Epithelial cell of prostate (primary cell): ENCODE measurements around the gene TDRD1.

ENCODE experiments used
- DNase-seq: peaks from one replicate; pipeline ENCODE4 v3.0.0-alpha.2; 2011; ENCODE audit warnings: low read depth, low spot score
- H3K27ac ChIP-seq: fragments of 450-650 bp; 2 replicates; pipeline ENCODE4 v1.5.1; 2017; ENCODE audit warnings: mild to moderate bottlenecking

The TDRD1 gene

DNA sequence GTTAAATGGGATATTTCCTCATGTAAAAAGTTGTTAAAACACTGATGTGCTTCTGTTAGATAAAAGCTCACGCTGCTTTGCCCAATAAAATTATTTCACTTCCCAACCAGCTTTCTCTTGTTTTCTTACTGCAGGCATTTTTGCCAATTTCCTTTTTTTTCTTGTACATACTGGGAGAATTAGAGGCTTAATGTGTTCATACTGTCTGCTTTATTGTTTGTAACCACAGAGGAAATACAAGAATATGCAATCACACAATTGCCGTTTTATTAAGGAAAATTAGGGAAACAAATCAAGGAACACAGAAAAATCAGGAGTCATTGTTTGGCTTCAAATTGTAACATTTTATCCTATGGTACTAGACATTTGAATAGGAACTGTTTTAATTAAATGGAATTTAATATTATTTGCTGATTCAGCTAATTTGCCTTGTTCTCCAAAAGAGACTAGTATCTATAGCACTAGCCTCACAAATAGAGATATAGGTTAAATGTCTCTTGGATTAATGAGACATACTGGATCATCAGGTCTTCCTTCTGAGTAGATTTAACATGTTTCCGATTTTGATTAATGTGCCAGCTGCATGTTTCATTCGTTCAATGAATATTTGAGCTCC, 53.5 kb downstream of the TDRD1 start:
- no peak for DNase-seq
- no peak overlapping the region for H3K27ac ChIP-seq

DNA sequence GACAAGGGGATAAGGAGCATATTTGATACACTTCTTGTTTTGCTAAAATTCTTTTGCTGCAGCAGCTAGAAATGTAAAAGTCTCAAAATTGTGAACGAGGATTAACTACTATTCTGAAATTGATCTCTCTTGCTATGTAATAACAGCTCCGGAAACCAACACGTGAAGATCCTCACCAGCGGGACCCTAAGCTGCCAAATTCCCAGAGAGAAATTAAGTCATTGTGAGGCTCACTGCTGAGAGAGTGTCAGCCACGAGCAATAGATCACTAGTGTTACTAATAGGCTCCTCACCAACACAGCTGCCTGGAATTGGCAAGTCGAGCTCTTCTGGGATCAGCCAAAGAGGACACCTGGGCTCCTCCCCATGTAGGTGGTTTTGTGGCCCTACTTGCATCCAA, 54.3 kb downstream of the TDRD1 start:
- no peak for DNase-seq
- H3K27ac ChIP-seq, result no peak overlapping the region

DNA sequence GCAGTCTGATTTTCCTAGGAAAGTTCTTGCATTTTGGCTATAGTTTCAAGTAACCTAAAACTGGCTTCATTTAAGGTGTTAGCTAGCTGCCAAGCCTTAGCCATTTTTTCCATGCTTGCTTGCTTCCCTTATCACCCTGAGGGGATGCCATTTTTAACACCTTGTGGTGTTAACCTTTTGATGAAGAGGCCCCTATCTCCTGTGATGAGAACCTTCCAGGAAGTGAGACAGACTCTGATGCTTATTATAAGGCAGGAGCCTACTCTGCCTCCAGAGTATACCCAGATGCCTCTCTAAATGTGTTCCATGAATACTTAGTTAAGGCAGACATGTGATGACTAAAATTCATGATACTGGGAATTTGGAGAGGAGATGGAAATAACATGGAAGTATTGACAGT, 55.0 kb downstream of the TDRD1 start:
- DNase-seq, result no peak
- no peak overlapping the region for H3K27ac ChIP-seq

DNA sequence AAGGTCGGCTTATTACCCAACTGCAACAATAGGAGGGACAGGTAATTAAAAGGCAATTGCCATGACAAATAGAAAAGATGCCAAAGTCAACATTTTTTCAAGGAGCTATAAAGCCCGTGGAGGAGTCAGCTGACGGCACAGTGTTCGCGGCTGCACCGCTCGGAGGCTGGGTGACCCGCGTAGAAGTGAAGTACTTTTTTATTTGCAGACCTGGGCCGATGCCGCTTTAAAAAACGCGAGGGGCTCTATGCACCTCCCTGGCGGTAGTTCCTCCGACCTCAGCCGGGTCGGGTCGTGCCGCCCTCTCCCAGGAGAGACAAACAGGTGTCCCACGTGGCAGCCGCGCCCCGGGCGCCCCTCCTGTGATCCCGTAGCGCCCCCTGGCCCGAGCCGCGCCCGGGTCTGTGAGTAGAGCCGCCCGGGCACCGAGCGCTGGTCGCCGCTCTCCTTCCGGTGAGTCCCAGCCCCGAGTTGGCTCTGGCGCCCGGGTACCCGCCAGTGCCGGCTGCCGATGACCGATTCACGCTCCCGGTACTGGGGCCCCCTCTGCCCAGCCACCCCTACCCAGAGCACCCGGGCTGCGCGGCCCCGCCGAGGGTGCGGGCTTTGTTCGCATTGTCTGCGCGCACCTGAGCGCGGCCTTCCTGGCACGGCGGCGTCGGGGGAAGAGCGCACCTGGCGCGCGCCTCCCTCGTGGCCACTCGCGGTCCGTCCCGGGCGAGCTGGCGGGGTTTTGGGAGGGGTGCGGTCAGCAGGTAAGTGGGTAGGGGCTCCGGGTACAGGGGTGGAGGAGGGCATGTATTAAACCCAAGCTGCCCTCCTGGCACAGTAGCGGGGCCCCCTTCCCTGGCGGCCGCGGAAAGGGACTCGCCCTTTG, 60.2 kb downstream of the TDRD1 start, which contains the start of gene VWA2:
Gene VWA2, plus strand, starts transcription at position 138 of the 877 bp plus-strand sequence. CDS start 9,460 bp downstream, outside the sequence.
- no peak within 1 kb of the TSS for H3K27ac ChIP-seq
- no peak for DNase-seq

DNA sequence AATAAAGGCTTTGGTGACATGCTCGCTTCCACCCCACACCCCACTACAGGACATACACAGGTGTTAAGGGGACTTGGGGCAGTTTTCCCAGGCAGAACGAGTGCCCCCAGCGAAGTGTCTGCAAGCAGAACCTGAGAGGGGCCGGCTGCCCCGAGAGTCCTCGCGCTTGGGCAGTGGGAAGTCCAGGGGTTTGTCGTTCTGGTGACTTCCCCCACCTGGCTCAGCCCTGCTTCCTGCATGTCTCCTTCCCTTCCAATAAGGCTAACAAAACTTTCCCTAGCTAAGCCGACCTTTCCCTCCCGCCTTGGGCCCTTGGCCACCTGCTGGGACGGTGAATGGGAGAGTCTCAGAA, 60.8 kb downstream of the TDRD1 start:
- no peak overlapping the region for H3K27ac ChIP-seq
- DNase-seq, result no peak

DNA sequence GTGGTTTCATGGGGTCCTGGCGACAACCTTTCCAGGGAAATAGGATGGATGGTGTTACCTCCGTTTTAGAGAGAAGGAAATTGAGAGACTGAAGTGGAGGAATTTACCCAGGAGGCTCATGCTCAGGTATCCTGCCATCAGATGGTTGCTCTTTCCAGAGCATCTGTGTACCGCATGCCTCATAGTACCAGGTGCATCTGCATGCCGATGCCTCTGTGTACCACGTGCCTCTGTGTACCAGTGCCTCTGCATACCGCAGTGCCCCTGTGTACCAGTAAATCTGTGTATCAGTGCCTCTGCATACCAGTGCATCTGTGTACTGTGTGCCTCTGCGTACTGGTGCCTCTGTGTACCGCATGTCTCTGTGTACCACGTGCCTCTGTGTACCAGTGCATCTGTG, 63.1 kb downstream of the TDRD1 start:
- H3K27ac ChIP-seq, result no peak overlapping the region
- DNase-seq, result no peak

DNA sequence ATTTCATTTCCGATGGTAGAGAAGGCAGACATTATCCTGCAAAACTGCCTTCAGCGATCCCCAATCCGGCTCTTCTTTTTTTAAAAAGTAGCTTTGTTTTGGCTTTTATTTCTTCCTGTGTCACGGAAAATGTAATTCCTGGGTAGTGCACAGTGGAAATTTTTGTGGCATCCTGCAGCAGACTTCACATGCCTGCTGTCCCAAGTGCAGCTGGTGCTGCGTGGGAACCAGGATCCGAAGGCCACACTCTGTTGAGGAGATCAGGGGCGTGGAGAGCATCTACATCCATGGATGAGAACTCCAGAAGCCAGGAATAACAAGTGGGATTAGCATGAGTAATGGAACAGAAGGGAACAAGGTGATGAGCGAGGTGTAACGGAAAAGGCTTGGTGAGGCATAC, 64.5 kb downstream of the TDRD1 start:
- H3K27ac ChIP-seq, result no peak overlapping the region
- no peak for DNase-seq

DNA sequence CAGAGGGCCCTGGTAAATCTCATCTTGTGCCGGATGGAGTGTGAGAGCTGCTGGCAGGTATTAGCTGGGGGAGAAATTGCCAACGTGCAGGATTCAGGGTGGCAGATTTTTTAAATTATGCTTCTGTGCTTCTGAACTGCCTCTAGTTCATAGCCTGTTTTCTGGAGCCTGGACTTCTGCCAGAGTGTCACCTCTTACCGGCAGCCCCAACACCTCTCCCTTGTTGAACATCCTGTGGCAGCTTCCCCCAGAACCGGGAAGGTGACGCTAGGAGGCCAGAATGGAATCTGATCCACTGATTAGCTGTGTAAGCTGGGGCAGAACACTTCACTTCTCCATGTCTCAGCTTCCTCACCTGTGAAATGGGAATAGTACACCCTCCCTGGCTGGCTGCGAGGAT, 65.0 kb downstream of the TDRD1 start:
- H3K27ac ChIP-seq, result peak overlapping the region; percentile 87
- no peak for DNase-seq

DNA sequence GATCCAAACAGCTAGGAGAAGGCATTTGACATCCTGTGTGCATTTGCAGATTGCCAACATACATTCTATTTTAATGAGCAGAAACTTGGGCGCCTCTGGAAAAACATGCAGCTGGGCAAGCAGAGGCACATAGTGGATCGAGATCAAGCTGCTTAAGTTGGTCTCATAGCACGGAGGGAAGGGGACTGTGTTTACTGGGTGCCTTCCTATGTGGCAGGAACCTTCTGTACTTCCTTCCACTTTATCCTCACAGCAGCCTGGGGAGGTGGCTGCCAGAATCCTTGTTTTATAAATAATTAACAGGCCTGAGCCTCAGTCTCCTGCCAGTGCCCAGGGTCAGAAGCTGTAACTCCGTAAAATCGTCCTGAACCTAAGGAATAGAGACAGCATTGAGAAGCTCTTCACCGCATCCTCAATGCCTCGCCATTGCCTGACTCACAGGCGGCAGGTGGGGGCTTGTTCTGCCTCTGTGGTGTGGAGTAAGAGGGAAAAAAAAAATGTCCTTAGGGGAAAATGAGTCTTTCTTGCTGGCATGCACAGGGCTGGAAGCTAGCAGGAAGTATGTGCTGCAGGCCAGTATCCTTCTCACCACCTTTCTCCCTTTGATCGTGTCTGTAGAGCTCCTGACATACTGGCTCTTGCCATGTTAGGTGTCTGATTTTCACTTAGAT, 66.1 kb downstream of the TDRD1 start:
- peak; percentile 89 for DNase-seq
- H3K27ac ChIP-seq, result peak overlapping the region; percentile 87

DNA sequence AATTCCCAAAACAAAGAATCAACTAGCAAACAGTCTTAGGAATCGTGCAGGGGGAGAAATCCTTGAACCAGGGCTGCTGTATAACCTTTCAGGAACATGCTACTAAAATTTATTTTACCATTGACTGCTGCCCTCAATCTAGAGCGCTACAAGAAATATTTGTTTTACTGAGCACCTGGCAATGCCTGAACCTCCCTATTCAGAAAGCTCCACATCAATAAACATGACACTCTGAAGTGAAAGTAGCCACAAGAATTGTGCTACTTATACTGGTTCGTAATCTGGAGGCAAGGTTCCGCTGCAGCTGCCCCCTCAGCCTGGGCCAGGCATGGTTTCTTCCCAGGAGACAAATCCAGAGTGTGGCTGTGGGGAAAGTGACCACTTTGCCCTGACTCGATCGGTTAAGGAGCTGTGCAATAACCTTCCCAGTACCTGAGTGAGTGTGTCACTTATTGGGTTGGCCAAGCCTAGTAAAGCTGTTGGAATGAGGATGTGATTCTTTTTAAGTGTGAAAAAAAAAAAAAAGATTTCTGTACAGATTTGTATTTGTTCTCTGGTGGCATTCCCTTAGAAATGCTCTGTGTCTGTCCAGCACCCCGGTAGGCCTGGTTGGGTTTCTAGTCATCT, 67.6 kb downstream of the TDRD1 start:
- peak overlapping the region; percentile 87 for H3K27ac ChIP-seq
- DNase-seq, result peak; percentile 60

DNA sequence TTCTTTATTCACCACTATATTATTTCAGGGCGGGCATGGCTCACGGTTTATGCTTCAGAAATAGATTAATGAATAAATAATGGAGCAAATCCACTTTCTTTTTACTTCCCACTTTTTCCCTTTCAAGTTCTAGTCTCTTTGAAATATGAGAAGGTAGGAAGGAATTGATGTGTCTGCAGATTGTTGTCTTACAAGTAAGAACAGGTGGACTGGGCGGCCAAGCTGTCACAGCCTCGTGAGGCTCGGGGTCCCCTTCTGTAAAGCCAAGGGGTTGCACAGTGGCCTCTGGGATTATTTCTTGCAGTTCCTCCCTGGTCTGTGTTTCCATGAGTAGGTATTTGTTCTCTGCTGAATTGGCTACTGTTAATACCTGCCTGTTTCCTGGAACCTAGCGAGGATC, 71.1 kb downstream of the TDRD1 start:
- DNase-seq, result no peak
- H3K27ac ChIP-seq, result no peak overlapping the region

DNA sequence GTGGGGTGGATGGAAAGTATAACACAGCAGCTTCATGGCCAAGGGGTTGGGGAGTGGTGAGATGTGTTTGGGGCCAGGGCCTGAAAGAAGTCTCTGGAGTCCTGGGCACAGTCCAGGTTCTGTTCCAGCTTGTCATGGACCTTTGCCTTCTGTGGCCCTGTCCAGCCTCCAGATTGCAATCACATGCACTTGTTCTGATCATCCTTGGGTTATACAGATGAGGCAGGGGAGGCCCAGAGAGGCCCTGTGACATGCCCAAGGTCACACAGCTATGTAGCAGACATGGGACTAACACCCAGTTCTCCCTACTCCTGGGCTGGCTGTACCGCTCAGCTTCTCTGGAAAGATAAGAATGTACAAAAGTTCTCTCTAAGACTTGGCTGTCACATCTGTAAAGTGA, 71.6 kb downstream of the TDRD1 start:
- no peak for DNase-seq
- no peak overlapping the region for H3K27ac ChIP-seq

DNA sequence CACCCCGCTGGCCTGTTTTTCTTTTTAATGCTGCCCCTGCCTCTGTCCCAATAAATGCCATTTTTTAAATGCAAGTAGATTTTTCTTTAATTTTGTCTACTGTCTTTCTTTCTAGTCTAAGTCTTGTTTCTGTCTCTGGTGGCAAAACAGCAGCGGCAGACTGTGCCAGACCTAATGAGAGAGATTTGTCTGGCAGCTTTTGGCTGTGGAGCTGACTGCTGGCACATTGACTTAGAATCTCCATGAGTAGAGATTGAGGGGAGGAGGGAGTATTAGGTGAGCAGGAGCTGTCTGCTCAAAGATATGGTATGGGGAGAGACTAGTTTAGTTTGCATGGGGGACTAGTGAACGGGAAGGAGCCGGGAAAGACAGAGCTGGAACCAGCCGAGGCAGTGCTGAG, 72.9 kb downstream of the TDRD1 start:
- H3K27ac ChIP-seq, result no peak overlapping the region
- no peak for DNase-seq

DNA sequence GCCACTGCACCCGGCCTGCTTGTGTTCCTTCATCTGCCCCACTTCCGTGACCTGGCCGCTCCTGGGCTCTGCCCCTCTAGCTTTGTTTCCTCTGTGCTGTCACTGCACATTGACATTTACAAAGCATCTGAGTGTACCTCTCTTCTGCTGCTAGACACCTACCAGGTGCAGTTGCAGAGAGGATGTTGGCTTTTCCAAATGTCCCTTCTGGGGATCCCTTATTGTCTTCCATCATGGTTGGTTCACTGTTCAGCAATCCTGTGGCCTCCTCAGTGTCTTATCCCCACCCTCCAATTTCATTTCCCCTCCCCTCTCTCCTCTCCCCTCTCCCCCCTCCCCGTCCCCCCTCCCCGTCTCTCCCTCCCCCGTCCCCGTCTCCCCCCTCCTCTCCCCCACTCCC, 73.7 kb downstream of the TDRD1 start:
- no peak overlapping the region for H3K27ac ChIP-seq
- no peak for DNase-seq

DNA sequence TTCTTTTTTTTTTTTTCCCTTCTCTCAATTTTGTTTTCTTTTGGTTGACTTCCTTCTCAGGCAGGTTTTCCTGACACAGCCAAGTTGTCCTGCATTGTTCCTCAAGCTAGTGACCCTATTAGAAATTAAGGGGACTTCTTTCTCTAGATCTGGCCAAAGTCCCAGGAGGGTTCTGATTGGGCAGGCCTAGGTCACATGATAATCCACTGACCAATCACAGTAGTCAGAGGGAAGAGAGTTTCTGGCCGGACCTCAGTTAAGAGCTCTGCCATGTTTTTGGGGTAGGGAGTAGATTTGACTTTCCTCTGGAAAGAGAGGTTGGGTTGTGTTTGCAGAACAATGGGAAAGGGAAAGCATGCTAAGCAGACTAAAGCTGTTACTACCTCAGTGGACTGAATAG, 76.1 kb downstream of the TDRD1 start:
- DNase-seq, result no peak
- no peak overlapping the region for H3K27ac ChIP-seq

DNA sequence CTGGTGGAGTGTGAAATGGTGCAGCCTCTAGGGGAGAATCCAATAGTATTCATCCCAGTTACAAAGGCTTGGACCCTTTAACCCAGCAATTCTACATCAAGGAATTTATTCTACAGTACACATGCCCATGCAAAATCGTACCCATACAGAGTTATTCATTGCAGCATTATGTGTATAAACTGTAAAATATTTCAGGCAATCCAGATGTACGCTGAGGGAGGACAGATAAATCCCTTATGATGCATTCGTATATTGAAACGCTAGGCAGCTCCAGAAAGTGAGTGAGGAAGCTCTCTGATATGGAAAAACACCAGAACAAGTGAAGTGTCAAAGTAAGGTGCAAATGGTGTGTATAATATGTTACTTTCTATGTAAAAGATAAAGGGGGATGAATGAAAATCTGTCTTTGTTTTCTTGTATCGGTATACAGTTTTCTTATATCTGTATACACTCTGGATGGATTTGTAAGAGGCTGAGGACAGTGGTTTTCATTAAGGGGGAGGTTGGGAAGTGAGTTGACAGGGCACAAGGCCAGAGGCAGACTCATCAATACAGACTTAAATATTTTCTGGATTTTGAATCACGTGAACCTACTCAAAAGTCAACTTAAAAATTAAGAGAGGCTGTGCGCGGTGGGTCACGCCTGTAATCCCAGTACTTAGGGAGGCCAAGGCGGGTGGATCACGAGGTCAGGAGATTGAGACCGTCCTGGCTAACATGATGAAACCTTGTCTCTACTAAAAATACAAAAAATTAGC, 77.0 kb downstream of the TDRD1 start:
- DNase-seq, result no peak

DNA sequence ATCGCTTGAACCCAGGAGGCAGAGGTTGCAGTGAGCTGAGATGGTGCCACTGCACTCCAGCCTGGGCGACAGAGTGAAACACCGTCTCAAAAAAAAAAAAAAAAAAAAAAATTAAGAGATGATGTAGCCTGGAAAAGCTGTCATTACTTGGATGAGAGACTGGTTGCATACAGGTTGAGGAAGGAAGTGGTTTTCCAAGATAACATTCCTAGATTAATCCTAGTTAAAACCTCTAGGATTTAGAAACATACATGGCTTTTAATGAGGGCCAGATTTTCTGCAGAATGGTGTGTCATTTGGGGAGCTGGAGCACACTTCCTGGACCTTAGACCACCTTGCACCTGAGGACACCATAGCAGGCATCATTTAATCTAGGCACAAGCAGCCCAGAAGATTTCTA, 77.7 kb downstream of the TDRD1 start:
- no peak for DNase-seq
- no peak overlapping the region for H3K27ac ChIP-seq

More for the DNA sequence above, 77.0 kb downstream of the TDRD1 start:
- H3K27ac ChIP-seq, result no peak overlapping the region

DNA sequence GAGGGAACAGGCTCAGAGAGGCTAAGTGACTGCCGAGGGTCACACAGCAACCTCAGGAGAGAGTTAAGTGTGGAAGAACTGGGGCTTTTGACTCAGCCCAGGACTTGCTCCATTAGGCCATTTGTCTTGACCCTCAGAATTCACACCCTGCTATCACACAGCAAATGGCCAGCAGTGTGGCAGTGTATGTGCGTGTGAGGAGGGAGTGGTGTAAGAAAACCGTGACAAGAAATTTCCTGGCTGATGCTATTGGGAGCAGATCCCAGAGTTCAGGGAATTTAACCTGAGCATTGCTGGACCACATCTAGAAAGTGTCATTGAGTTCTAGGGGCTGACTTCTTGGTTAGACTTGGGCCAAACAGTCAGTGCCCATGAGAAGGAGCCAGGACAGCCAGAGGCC, 78.3 kb downstream of the TDRD1 start:
- H3K27ac ChIP-seq, result no peak overlapping the region
- no peak for DNase-seq

DNA sequence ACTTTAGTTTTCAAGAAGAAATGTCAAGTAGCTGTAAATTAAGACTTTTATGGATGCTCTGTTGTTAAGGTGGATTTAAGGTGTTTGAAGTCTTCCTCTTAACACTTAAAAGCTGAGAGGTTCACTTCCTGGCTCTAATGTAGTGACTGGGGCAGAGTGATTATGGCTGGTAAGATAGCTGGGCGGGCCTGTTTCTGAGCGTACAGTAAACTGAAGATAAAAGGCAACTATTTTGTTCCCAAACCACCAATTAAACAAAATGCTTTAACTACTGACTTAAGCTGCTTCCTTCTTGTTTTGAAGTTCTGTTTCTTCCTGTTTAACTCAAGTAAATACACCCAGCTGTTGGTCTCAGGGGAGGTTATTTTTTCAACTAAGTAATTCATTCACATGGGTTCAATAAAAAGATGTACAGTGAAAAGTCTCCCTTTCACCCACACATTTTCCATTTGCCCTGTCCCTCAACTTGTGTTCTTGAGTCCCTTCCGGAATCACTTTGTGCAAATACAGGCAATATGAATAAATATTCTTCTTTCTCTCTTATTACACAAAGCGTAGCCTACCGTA, 79.2 kb downstream of the TDRD1 start:
- no peak for DNase-seq
- no peak overlapping the region for H3K27ac ChIP-seq

DNA sequence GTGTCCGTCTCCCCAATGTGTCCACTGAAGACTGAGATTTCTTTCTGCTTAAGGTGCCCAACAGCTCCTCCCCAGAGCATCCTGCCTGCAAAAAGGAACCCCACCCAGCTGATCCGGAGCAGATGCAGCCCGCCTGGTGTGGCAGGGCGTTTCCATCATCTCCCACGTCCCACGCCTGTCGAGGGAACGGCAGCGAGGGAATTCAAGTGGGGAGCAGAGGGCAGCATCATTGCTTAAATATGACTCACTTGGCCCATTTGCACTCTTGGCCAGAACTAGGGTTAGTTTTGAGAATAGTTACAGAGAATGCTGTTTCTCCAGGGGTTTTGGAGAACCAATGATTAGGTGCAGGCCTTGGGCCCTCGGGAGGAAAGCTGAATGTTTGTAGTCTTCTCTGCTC, 80.7 kb downstream of the TDRD1 start:
- DNase-seq, result no peak
- no peak overlapping the region for H3K27ac ChIP-seq
